NT2/D1 (cell line): ENCODE measurements around the gene CTNNAL1.

Experiments
- SUZ12 ChIP-seq: IDR thresholded peaks from 2 replicates; pipeline ENCODE4 v1.6.1; 2011; ENCODE audit not compliant: insufficient read length, insufficient read depth; ENCODE audit errors: extremely low read depth
- YY1 ChIP-seq: IDR thresholded peaks from 2 replicates; pipeline ENCODE4 v1.6.1; 2011; ENCODE audit not compliant: insufficient read length, insufficient read depth

- TF ChIP-seq SUZ12 (no peak), YY1 (no peak)
These were observed 24.8 kb upstream of the CTNNAL1 start for GRCh38 chr9:109037946-109038715.
